Measurements from ENCODE around the gene KHDRBS2. TPM values are rescaled to one million over a fixed set of nuclear protein-coding genes. Genes with fewer than 3 reads are reported as not detected.

Gene KHDRBS2
- total RNA-seq, 1 donor: not detected

GRCh38 chr6:61949161-61949560, 336.9 kb downstream of the KHDRBS2 start:
- Histone ChIP-seq H4K20me1 (ENCODE audit: insufficient read depth, low read length) (no peaks in the 10 kb centered on the region), H3K27me3 (ENCODE audit: insufficient read depth, low read length) (no peaks in the 10 kb centered on the region), H3K4me1 (ENCODE audit: insufficient read depth, low read length) (no peaks in the 10 kb centered on the region), H3K79me2 (ENCODE audit: insufficient read depth, low read length) (no peaks in the 10 kb centered on the region), H2AFZ (ENCODE audit: low read length) (no peak overlapping the region), H3K36me3 (ENCODE audit: insufficient read depth, low read length) (no peaks in the 10 kb centered on the region), H3K4me3 (ENCODE audit: insufficient read depth, low read length) (no peak overlapping the region), H3K4me2 (ENCODE audit: insufficient read depth, low read length) (no peak overlapping the region), H3K27ac (ENCODE audit: low read depth, low read length) (no peak overlapping the region), H3K9me3 (ENCODE audit: low read depth, low read length) (peaks cover 2% of the 10 kb centered on the region)
- DNase-seq (ENCODE audit: insufficient read length, low spot score, missing footprints): no peak
- TF ChIP-seq CTCF (IDR thresholded peaks at IDR 0.05; ENCODE audit: extremely low read depth, low read depth, low read length): no peak

GRCh38 chr6:61947311-61947947, 338.6 kb downstream of the KHDRBS2 start:
- H3K9me3 ChIP-seq (ENCODE audit: low read depth, low read length): peaks cover 5% of the 10 kb centered on the region
- no peaks in the 10 kb centered on the region for H4K20me1 ChIP-seq (ENCODE audit: insufficient read depth, low read length)
- no peak for TF ChIP-seq CTCF (IDR thresholded peaks at IDR 0.05; ENCODE audit: extremely low read depth, low read depth, low read length)
- H3K27ac ChIP-seq (ENCODE audit: low read depth, low read length): no peak overlapping the region
- no peaks in the 10 kb centered on the region for H3K36me3 ChIP-seq (ENCODE audit: insufficient read depth, low read length)
- H3K27me3 ChIP-seq (ENCODE audit: insufficient read depth, low read length): no peaks in the 10 kb centered on the region
- H3K79me2 ChIP-seq (ENCODE audit: insufficient read depth, low read length): no peaks in the 10 kb centered on the region
- no peak overlapping the region for H3K4me2 ChIP-seq (ENCODE audit: insufficient read depth, low read length)
- no peak for DNase-seq (ENCODE audit: insufficient read length, low spot score, missing footprints)
- H2AFZ ChIP-seq (ENCODE audit: low read length): no peak overlapping the region
- H3K4me1 ChIP-seq (ENCODE audit: insufficient read depth, low read length): no peaks in the 10 kb centered on the region
- no peak overlapping the region for H3K4me3 ChIP-seq (ENCODE audit: insufficient read depth, low read length)

GRCh38 chr6:61940919-61941318, 345.1 kb downstream of the KHDRBS2 start:
- Histone ChIP-seq H3K27me3 (ENCODE audit: insufficient read depth, low read length) (no peaks in the 10 kb centered on the region), H3K36me3 (ENCODE audit: insufficient read depth, low read length) (no peaks in the 10 kb centered on the region), H3K27ac (ENCODE audit: low read depth, low read length) (no peak overlapping the region), H3K4me3 (ENCODE audit: insufficient read depth, low read length) (no peak overlapping the region), H3K4me2 (ENCODE audit: insufficient read depth, low read length) (no peak overlapping the region), H3K9me3 (ENCODE audit: low read depth, low read length) (peaks cover 9% of the 10 kb centered on the region), H4K20me1 (ENCODE audit: insufficient read depth, low read length) (no peaks in the 10 kb centered on the region), H3K4me1 (ENCODE audit: insufficient read depth, low read length) (no peaks in the 10 kb centered on the region), H3K79me2 (ENCODE audit: insufficient read depth, low read length) (no peaks in the 10 kb centered on the region), H2AFZ (ENCODE audit: low read length) (no peak overlapping the region)
- TF ChIP-seq CTCF (IDR thresholded peaks at IDR 0.05; ENCODE audit: extremely low read depth, low read depth, low read length): no peak
- DNase-seq (ENCODE audit: insufficient read length, low spot score, missing footprints): no peak

GRCh38 chr6:61935242-61935846, 350.7 kb downstream of the KHDRBS2 start:
- H3K27ac ChIP-seq (ENCODE audit: low read depth, low read length): no peak overlapping the region
- H3K4me3 ChIP-seq (ENCODE audit: insufficient read depth, low read length): no peak overlapping the region
- no peaks in the 10 kb centered on the region for H3K79me2 ChIP-seq (ENCODE audit: insufficient read depth, low read length)
- TF ChIP-seq CTCF (IDR thresholded peaks at IDR 0.05; ENCODE audit: extremely low read depth, low read depth, low read length): no peak
- H3K4me1 ChIP-seq (ENCODE audit: insufficient read depth, low read length): no peaks in the 10 kb centered on the region
- no peak for DNase-seq (ENCODE audit: insufficient read length, low spot score, missing footprints)
- no peaks in the 10 kb centered on the region for H3K36me3 ChIP-seq (ENCODE audit: insufficient read depth, low read length)
- H4K20me1 ChIP-seq (ENCODE audit: insufficient read depth, low read length): no peaks in the 10 kb centered on the region
- H3K27me3 ChIP-seq (ENCODE audit: insufficient read depth, low read length): no peaks in the 10 kb centered on the region
- H2AFZ ChIP-seq (ENCODE audit: low read length): no peak overlapping the region
- peaks cover 2% of the 10 kb centered on the region for H3K9me3 ChIP-seq (ENCODE audit: low read depth, low read length)
- no peak overlapping the region for H3K4me2 ChIP-seq (ENCODE audit: insufficient read depth, low read length)
